HT-29 (cell line): Measurements from ENCODE around the gene SLC9A1. TPM values are rescaled to one million over a fixed set of nuclear protein-coding genes. Genes with fewer than 3 reads are reported as not detected.
"Not testable (repeated sequence)": the region's sequence is repeated elsewhere in the genome, so short reads cannot be mapped to it uniquely, and the experiment has no call there.

ENCODE experiments used
- DNase-seq: peaks from one replicate; pipeline ENCODE4 v3.0.0-alpha.2; 2015; ENCODE audit warnings: low spot score
- total RNA-seq: library from RNA; depleted of rRNA; stranded (reverse); fragments of >200 nt; shearing (Covaris generic); gene quantifications from 2 replicates; pipeline ENCODE4 v1.2.3, GENCODE V29; 2014

SLC9A1 gene
- total RNA-seq, 1 experiment from 2014 or later: 10.0 TPM

GRCh38 chr1:27132624-27133023, 22.3 kb downstream of the SLC9A1 start:
- no peak for DNase-seq

DNA sequence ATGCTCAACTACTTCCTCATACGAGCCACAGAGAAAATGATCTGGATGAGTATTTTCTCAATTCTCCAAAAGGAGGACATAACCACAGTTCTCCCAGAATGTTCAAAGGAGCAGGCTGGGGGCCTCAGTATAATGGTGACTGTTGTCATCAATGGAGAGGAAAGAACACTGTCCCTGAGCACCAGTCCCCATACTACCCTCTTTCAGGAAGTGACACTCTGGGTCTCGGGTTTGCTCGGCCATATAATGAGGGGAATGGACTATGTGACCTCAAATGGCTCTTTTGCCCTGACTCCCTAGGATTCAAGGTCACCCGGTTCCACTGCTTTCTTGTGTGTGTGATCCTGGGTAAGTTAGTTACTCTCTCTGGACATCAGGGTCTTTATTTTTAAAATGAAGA, 22.8 kb downstream of the SLC9A1 start:
- no peak for DNase-seq

DNA sequence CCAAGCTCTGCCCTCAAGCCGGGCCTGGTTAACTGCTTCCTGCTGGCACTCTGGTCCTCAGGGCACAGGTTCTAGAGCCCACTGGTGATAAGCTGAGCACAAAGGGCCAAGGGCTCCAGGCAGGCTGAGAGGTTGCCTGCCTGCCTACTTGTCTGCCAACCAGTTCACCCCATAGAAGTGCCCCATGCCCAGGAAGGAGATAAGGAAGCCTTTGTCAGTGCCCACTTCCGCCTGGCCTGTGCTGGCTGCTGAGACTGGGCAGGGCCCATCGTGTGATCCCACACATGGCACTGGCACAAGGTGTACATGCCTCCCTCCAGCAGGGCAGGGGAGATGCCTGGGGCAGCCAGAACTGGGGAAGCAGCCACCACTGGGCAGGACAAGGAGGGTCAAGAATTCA, 24.1 kb downstream of the SLC9A1 start:
- DNase-seq: no peak

GRCh38 chr1:27129225-27129624, 25.7 kb downstream of the SLC9A1 start:
- no peak for DNase-seq

DNA sequence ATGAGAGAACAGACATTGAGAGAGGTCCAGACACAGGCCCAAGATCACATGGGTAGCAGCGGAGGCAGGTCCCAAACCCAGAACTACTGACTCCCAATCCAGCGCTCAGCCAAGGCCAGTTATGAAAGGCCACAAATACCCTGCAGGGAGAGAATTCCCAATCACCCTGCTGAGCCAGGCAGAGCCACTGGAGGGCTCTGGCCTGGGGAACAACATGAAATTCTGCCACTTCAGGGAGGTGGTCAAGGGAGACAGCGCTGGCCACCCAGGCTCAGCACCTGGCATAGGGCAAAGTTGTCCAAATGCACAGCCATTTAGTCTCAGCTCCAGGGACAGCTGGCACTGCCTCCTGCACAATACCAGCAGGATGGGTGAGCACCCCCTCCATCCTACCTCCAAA, 27.5 kb downstream of the SLC9A1 start:
- peak; percentile 37 for DNase-seq

DNA sequence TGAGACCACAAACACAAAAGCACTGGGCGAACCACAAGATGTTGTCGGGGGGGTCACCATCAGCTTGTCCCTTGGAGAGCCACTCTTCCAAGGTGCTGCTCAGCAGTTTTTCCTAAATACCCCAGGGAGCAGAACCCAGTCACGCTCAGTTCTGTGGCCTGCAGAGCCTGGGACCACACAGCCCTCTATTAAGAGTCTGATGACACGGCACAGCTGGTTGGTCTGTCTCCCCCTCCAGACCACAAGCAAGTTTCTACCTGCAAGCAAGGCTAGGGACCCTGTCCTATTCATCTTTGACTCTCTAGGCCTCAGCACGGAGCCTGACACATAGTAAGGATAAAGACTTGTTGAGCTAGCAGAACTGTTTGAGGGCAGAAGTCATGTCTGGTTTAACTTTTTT, 28.5 kb downstream of the SLC9A1 start:
- no peak for DNase-seq

- not testable (repeated sequence) for DNase-seq
These were observed 29.8 kb downstream of the SLC9A1 start for GRCh38 chr1:27125125-27125524.

DNA sequence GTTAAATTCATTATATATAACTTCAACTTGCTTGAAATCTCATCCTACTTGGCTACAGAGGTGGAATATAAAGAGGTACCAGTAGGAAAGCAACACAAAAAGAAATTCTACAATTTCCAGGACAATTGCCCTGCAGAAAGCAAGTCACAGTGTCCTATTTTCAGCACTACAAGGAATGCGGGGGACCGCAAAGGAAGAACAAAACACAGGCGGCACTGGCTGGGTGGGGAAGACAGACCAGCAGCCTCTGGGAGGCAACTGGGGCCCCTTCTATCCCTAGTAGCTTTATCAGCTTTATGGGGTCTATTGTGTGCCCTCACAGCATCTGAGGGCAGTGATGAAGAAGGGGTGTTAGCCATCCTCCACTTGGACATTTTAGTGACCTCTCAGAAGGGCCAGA, 30.5 kb downstream of the SLC9A1 start:
- no peak for DNase-seq

- DNase-seq: peak; percentile 88
These were observed 32.3 kb downstream of the SLC9A1 start for GRCh38 chr1:27122652-27123051.

- no peak for DNase-seq
These were observed 34.1 kb downstream of the SLC9A1 start for GRCh38 chr1:27120854-27121253.

DNA sequence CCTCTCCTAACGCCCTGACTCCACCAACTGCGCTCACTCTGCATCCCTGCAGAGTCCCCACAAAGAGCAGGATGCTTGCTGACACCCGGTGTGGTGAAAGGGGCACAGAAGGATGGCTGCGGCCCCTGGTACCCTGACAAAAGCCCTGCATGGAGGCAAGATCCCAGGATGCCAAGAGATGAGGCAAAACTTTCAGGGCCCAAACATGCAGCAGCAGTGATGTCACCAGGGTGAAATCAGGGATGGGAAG, 36.6 kb downstream of the SLC9A1 start:
- no peak for DNase-seq

DNA sequence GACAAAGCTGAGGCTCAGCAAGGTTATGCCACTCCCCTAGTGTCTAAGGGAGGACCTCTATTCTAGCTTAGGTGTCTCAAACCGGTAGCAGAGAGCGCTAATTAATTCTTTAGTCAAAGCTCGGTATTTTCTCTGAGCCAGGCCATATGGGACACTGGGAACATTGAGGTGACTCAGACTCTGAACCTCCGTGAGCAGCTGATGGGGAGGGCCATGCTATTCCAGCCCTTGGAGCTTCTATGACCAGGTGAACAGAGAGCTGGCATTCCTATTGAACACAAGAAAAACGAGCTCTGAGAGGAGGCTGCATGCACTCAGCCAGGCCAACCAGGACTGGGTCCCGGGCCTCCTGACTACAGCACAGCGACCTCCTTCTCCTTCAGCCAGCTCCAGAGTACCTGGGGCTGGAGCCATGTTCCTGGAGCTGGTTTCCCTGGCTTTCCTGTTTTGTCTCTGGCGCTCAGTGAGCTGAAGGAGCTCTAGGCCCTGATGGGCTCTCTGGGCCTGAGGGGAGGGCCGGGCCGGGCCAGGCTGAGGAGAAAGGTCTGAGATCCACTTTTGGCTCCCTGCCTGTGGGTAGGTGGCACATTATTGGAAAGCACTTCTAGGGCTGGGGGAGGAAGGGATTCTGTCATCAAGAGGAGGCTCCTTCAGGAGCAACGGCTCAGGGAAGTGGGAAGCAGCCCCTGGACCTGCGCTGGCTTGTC, 37.0 kb downstream of the SLC9A1 start:
- DNase-seq: peak; percentile 47

- no peak for DNase-seq
These were observed 38.2 kb downstream of the SLC9A1 start for GRCh38 chr1:27116697-27117096.

DNA sequence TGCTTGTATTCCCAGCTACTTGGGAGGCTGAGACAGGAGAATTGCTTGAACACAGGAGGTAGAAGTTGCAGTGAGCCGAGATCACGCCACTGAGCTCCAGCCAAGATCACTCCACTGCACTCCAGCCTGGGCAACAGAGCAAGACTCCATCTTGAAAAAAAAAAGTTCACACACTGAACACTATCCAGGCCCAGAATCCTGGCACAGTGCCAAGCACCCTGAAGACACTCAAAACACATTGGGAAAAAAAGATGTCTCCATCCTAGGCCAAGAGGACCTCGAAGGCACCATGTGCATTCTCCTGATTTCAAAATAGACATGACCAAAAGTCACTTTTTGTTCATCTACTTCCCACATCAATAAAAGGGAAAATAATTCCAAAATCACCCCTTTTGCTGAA, 38.7 kb downstream of the SLC9A1 start:
- no peak for DNase-seq

DNA sequence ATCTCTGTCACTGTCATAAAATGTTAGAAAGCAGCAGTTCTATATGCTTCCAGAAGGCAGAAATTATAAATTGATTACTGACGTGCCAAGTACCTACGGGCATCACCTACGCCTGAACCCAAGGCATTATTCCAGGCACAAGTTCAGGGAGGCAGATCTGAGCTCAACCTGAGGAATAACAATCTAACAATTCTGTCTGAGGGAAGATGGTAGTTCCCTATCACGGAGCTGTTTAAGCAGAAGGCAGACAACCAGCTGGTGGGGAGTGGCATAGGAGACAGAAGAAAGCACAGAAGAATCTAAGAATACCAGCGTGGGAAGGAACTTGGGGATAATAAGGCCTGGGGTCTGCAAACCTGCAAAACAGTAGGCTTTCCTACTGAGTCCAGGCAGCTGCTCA, 40.4 kb downstream of the SLC9A1 start:
- DNase-seq: no peak

GRCh38 chr1:27113861-27114260, 41.1 kb downstream of the SLC9A1 start:
- no peak for DNase-seq

GRCh38 chr1:27111626-27112573, 43.0 kb downstream of the SLC9A1 start:
- peak; percentile 76 for DNase-seq

- peak; percentile 60 for DNase-seq
These were observed 45.7 kb downstream of the SLC9A1 start for GRCh38 chr1:27109103-27109822.

DNA sequence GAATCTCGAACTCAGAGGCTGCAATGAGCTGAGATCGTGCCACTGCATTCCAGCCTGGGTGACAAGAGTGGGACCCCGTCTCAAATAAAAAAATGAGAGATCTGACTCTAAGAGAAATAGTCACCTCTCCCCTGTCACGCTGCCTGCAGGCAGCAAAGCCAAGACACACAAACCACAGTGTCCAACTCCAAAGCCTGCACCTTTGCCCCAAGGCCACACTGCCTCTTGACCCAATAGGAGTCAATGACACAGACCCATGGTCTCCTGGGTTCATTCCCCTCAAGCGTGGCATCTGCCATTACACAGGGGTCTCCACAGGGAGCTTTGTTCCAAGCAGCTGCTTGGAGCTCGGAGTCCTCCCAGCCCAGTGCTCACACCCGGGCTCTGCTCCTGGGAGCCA, 46.3 kb downstream of the SLC9A1 start:
- DNase-seq: no peak

GRCh38 chr1:27106561-27107323, 48.2 kb downstream of the SLC9A1 start:
- DNase-seq: no peak

DNA sequence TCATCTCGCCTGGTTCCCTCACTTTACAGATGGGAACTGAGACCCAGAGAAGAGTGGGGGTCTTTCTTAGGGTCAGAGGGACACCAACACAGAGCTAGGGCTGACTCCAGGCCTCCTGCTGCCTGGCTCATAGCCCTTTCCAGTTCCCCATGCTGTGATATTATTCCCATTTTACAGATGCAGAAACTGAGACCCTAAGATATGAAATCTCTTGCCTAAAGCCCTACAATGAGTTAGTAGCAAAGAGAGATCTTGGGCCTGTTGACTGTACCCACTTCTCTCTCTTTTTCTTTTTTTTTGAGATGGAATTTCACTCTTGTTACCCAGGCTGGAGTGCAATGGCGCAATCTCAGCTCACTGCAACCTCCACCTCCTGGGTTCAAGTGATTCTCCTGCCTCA, 49.9 kb downstream of the SLC9A1 start:
- DNase-seq: no peak

GRCh38 chr1:27103498-27103897, 51.4 kb downstream of the SLC9A1 start:
- DNase-seq: no peak
